Body of pancreas (tissue), 4 donors: ENCODE measurements around the gene CXCL8. TPM values are rescaled to one million over a fixed set of nuclear protein-coding genes. Genes with fewer than 3 reads are reported as not detected.
A peak's percentile ranks its signal among the peaks of the same experiment; 100 is the strongest.

ENCODE experiments used
- ATAC-seq: fragments of 150-250 bp; one replicate; pipeline ENCODE4 v1.9.1; 2016
- DNase-seq, 4 donors: peaks; one replicate each; pipeline ENCODE4 v3.0.0-alpha.2; 2019
- H3K27ac ChIP-seq, 4 donors: fragments of 200-600 bp; sonication (generic); 1 replicate in 3 of 4; 2 replicates in 1 of 4; pipeline versions ENCODE4 v1.5.1 to v1.6.1; 2016 to 2019; ENCODE audit warnings: mild to moderate bottlenecking in 1 of 4, mixed read lengths in 1 of 4, moderate library complexity in 1 of 4
- H3K27me3 ChIP-seq, 2 donors: fragments of 200-600 bp; sonication (generic); one replicate each; pipeline ENCODE4 v1.6.0; 2016; ENCODE audit warnings: mild to moderate bottlenecking in 1 of 2
- H3K36me3 ChIP-seq, 2 donors: fragments of 200-600 bp; sonication (generic); replicated peaks in 1 of 2; 2 replicates each; pipeline ENCODE4 v1.5.1; 2016; ENCODE audit warnings: low read depth in 2 of 2; ENCODE audit not compliant: insufficient read depth in 1 of 2
- H3K4me1 ChIP-seq: fragments of 200-600 bp; sonication (generic); one replicate; pipeline ENCODE4 v1.6.0; 2016
- H3K4me3 ChIP-seq, 2 donors: fragments of 200-600 bp; sonication (generic); 1 replicate in 1 of 2; 2 replicates in 1 of 2; pipeline ENCODE4 v1.5.1; 2016 to 2019
- H3K9me3 ChIP-seq, 3 donors: fragments of 200-600 bp; sonication (generic); 1 replicate in 2 of 3; 2 replicates in 1 of 3; pipeline ENCODE4 v1.5.1; 2016
- POLR2A ChIP-seq, 3 donors: fragments of 450-650 bp; IDR thresholded peaks; one replicate each; pipeline ENCODE4 v1.6.1; 2016; ENCODE audit warnings: antibody characterized with exemption in 3 of 3, mild to moderate bottlenecking in 2 of 3
- WGBS, 2 donors: methylation state at CpG; one replicate each; pipeline ENCODE4 v1.1.5; 2017; 5-methylcytosine and 5-hydroxymethylcytosine counted together
- intact Hi-C: fragments of 100-400 bp; cut with DNase I; formaldehyde crosslinking; loops from one replicate; pipeline ENCODE4 v1.15.1; 2023
- total RNA-seq, 2 donors: library from RNA; depleted of rRNA; stranded (reverse); fragments of >200 nt; gene quantifications; one replicate each; pipeline ENCODE4 v1.1.0, GENCODE V29; 2016
- TF ChIP-seq, protein P1 (sequence below), 7 experiments: fragments of 450-650 bp in 4 of 7; fragments of 200-600 bp in 3 of 7; sonication (generic) in 3 of 7; IDR thresholded peaks; one replicate each; pipeline ENCODE4 v1.5.1; 2016 to 2019; ENCODE audit warnings: antibody characterized with exemption in 7 of 7

CXCL8 gene
- total RNA-seq, 2 donors from 2014 or later, result 3.9 to 12.9 TPM

DNA sequence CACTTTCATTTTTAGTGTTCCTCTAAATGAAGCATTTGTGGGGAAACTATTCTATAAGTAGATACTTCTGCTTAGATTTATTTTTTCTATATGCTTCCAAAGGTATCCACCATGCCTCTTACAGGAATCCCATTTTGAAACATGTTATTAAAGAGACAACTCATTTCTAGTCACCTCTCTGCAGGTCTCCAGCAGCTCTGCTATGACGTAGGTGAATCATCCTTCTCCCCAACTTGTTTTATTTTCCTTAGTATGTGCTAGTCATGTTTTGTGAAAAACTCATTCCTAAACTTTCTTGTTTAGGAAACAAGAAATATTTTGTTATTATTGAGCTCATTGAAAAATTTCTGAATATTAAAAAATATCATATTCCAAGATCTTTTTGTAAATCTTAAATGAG, 12.8 kb downstream of the CXCL8 start:
- WGBS, 2 donors, result 80 to 89% methylated on average over 1 of the region's 1 CpG
- ATAC-seq, result no peak
- Histone ChIP-seq H3K27ac (no peak overlapping the region), H3K4me1 (no peaks in the 10 kb centered on the region), H3K9me3 (no peaks in the 10 kb centered on the region), H3K36me3 (no peaks in the 10 kb centered on the region), H3K27me3 (no peaks in the 10 kb centered on the region), H3K4me3 (no peak overlapping the region)
- intact Hi-C loops, result no loop called here
- DNase-seq, result no peak
- TF ChIP-seq POLR2A (IDR thresholded peaks at IDR 0.05), result no peak
- TF ChIP-seq, protein P1, sequence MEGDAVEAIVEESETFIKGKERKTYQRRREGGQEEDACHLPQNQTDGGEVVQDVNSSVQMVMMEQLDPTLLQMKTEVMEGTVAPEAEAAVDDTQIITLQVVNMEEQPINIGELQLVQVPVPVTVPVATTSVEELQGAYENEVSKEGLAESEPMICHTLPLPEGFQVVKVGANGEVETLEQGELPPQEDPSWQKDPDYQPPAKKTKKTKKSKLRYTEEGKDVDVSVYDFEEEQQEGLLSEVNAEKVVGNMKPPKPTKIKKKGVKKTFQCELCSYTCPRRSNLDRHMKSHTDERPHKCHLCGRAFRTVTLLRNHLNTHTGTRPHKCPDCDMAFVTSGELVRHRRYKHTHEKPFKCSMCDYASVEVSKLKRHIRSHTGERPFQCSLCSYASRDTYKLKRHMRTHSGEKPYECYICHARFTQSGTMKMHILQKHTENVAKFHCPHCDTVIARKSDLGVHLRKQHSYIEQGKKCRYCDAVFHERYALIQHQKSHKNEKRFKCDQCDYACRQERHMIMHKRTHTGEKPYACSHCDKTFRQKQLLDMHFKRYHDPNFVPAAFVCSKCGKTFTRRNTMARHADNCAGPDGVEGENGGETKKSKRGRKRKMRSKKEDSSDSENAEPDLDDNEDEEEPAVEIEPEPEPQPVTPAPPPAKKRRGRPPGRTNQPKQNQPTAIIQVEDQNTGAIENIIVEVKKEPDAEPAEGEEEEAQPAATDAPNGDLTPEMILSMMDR (IDR thresholded peaks at IDR 0.05), result no peak

DNA sequence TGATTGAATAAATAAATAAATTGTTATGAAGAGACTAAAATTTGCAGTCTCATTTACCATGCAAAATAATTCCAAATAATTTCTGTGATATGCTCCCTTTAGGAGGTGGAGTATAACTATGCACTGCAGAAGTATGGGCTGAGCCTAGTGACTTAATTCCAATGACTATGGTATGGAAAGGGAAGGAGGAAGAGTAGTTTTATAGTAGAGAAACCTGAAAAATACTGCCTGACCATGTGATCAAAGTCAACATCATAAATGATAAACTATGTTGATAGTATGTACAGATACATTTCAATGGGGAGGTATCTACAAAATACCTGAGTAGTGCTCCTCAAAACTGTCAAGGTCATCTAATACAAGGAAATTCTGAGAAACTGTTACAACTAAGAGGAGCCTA, 14.6 kb downstream of the CXCL8 start:
- intact Hi-C loops, result no loop called here
- Histone ChIP-seq H3K27ac (no peak overlapping the region), H3K9me3 (no peaks in the 10 kb centered on the region), H3K4me3 (no peak overlapping the region), H3K27me3 (no peaks in the 10 kb centered on the region), H3K4me1 (no peaks in the 10 kb centered on the region), H3K36me3 (no peaks in the 10 kb centered on the region)
- ATAC-seq, result no peak
- no peak for DNase-seq
- TF ChIP-seq, protein P1 (IDR thresholded peaks at IDR 0.05), result no peak

DNA sequence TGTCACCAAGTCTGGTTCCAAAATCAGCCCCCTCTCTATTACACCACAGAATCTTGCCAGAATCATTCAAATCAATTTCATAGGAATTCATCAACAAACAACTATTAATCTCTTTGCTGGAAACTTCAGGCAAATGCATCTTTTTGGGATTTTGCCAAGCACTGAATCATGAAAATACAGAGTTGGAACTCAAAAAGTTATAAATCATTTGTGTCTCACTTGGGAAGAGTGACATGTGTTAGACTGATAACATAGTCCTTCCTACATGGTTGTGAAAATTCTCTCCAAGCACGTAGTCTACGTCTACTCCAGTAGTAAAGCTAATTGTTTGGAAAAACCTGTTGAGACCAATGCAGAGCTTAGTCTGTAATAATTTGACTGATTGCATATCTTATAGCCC, 19.0 kb downstream of the CXCL8 start:
- TF ChIP-seq, protein P1 (IDR thresholded peaks at IDR 0.05), result no peak
- TF ChIP-seq POLR2A (IDR thresholded peaks at IDR 0.05), result no peak
- no peak for DNase-seq
- no peak overlapping the region for H3K27ac ChIP-seq
- no peak for ATAC-seq
- intact Hi-C loops, result no loop called here
- no peaks in the 10 kb centered on the region for H3K9me3 ChIP-seq
- no peaks in the 10 kb centered on the region for H3K27me3 ChIP-seq
- H3K4me1 ChIP-seq, result no peaks in the 10 kb centered on the region
- 38 to 54% methylated on average over 2 of the region's 2 CpGs for WGBS, 2 donors
- no peaks in the 10 kb centered on the region for H3K36me3 ChIP-seq
- no peak overlapping the region for H3K4me3 ChIP-seq

DNA sequence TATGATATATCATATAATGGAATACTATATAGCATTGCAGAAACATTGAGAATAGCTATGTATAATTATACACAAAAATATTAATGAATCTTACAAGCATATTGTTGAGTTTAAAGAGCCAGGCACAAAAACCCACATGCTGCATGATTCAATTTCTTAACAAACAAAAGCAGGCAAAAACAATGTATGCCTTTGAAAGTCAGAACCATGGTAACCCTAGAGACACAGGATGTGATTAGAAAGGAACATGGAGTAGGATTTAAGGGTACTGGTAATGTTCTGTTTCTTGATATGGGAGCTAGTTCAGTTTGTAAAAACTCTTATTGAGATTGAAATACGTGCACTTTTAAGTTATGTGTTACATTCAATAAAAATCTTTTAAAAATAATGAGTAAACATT, 21.5 kb downstream of the CXCL8 start:
- intact Hi-C loops, result no loop called here
- H3K27ac ChIP-seq, result no peak overlapping the region
- TF ChIP-seq POLR2A (IDR thresholded peaks at IDR 0.05), result no peak
- TF ChIP-seq, protein P1 (IDR thresholded peaks at IDR 0.05), result no peak
- ATAC-seq (no peak), DNase-seq (no peak)
- 58 to 66% methylated on average over 1 of the region's 1 CpG for WGBS, 2 donors
- no peaks in the 10 kb centered on the region for H3K36me3 ChIP-seq
- H3K27me3 ChIP-seq, result no peaks in the 10 kb centered on the region
- H3K4me3 ChIP-seq, result no peak overlapping the region
- no peaks in the 10 kb centered on the region for H3K9me3 ChIP-seq
- no peaks in the 10 kb centered on the region for H3K4me1 ChIP-seq

DNA sequence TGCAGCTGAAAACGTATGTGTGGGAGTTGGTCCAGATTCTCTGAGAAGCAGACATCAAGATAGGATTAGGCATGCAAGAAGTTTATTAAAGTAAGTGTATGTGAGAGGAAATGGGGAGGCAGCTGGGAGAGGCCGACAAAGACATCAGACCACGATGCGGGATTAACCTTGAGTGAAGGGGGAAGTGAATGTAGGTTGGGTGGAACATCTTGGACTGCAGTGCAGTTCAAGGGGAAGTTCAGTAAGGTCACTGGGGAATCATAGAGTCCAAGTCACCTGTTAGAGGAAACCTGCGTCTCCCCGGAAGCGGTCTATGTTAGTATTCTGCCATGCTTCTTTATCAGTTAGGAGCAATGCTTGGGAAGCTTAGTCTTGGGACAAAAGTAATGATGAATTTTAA, 22.0 kb downstream of the CXCL8 start:
- DNase-seq (peak in 1 of 4 donors; percentile 6), ATAC-seq (no peak)
- no peak overlapping the region for H3K27ac ChIP-seq
- H3K9me3 ChIP-seq, result no peaks in the 10 kb centered on the region
- H3K4me3 ChIP-seq, result no peak overlapping the region
- no peaks in the 10 kb centered on the region for H3K36me3 ChIP-seq
- WGBS, 2 donors, result 67 to 73% methylated on average over 7 of the region's 7 CpGs
- intact Hi-C loops, result no loop called here
- H3K4me1 ChIP-seq, result no peaks in the 10 kb centered on the region
- TF ChIP-seq, protein P1 (IDR thresholded peaks at IDR 0.05), result no peak
- TF ChIP-seq POLR2A (IDR thresholded peaks at IDR 0.05), result no peak
- no peaks in the 10 kb centered on the region for H3K27me3 ChIP-seq
